HG03159 (cell line): ENCODE measurements around the gene DIPK1A.

ENCODE experiments used
- ATAC-seq: cut with Tn5 transposase; IDR thresholded peaks from one replicate; pipeline ENCODE4 v1.9.1; 2021; ENCODE audit warnings: mild to moderate bottlenecking, moderate library complexity; ENCODE audit not compliant: unreplicated experiment

Gene DIPK1A

GRCh38 chr1:92881391-92881790, 79.9 kb downstream of the DIPK1A start:
- no peak for ATAC-seq

- no peak for ATAC-seq
These were observed 81.8 kb downstream of the DIPK1A start for GRCh38 chr1:92879316-92879968.

- ATAC-seq = no peak
These were observed 83.5 kb downstream of the DIPK1A start for GRCh38 chr1:92877792-92878191.

GRCh38 chr1:92877081-92877711, 84.1 kb downstream of the DIPK1A start:
- ATAC-seq = no peak

GRCh38 chr1:92876351-92876750, 84.9 kb downstream of the DIPK1A start:
- ATAC-seq = no peak

GRCh38 chr1:92874987-92875386, 86.3 kb downstream of the DIPK1A start:
- ATAC-seq = no peak

- no peak for ATAC-seq
These were observed 88.5 kb downstream of the DIPK1A start for GRCh38 chr1:92872719-92873118.

- ATAC-seq = no peak
These were observed 90.7 kb downstream of the DIPK1A start for GRCh38 chr1:92870591-92870990.

GRCh38 chr1:92864131-92864530, 97.1 kb downstream of the DIPK1A start:
- no peak for ATAC-seq

- ATAC-seq = no peak
These were observed 98.7 kb downstream of the DIPK1A start for GRCh38 chr1:92862605-92863004.

- no peak for ATAC-seq
These were observed 101.7 kb downstream of the DIPK1A start for GRCh38 chr1:92859400-92860039.

GRCh38 chr1:92858564-92859399, 102.5 kb downstream of the DIPK1A start:
- peak; percentile 66 for ATAC-seq

GRCh38 chr1:92857817-92858216, 103.4 kb downstream of the DIPK1A start:
- no peak for ATAC-seq

GRCh38 chr1:92855236-92855635, 106.0 kb downstream of the DIPK1A start:
- ATAC-seq = no peak

GRCh38 chr1:92854101-92854785, 107.0 kb downstream of the DIPK1A start:
- no peak for ATAC-seq

GRCh38 chr1:92853299-92853698, 108.0 kb downstream of the DIPK1A start:
- no peak for ATAC-seq

- no peak for ATAC-seq
These were observed 109.5 kb downstream of the DIPK1A start for GRCh38 chr1:92851729-92852128.

GRCh38 chr1:92850019-92850418, 111.2 kb downstream of the DIPK1A start:
- no peak for ATAC-seq

GRCh38 chr1:92848201-92848600, 113.1 kb downstream of the DIPK1A start:
- no peak for ATAC-seq

- ATAC-seq = no peak
These were observed 115.4 kb downstream of the DIPK1A start for GRCh38 chr1:92845908-92846307.

- ATAC-seq = no peak
These were observed 116.8 kb downstream of the DIPK1A start for GRCh38 chr1:92844439-92844838.
